NCI-H1694 (cell line): ENCODE data around the gene FGD5.
"Not testable (repeated sequence)": the region's sequence is repeated elsewhere in the genome, so short reads cannot be mapped to it uniquely, and the experiment has no call there.

Experiments used
- DNase-seq: peaks from one replicate; lab custom pipeline; 2025; lab: John Stamatoyannopoulos, UW

Gene FGD5

GRCh38 chr3:14806641-14807263 lies 12.0 kb upstream of the FGD5 start:
- no peak for DNase-seq

GRCh38 chr3:14808025-14808424 lies 10.7 kb upstream of the FGD5 start:
- no peak for DNase-seq

GRCh38 chr3:14808502-14809266 lies 10.1 kb upstream of the FGD5 start:
- no peak for DNase-seq

- not testable (repeated sequence) for DNase-seq
Observed at GRCh38 chr3:14809611-14810010, 9.2 kb upstream of the FGD5 start.

DNA sequence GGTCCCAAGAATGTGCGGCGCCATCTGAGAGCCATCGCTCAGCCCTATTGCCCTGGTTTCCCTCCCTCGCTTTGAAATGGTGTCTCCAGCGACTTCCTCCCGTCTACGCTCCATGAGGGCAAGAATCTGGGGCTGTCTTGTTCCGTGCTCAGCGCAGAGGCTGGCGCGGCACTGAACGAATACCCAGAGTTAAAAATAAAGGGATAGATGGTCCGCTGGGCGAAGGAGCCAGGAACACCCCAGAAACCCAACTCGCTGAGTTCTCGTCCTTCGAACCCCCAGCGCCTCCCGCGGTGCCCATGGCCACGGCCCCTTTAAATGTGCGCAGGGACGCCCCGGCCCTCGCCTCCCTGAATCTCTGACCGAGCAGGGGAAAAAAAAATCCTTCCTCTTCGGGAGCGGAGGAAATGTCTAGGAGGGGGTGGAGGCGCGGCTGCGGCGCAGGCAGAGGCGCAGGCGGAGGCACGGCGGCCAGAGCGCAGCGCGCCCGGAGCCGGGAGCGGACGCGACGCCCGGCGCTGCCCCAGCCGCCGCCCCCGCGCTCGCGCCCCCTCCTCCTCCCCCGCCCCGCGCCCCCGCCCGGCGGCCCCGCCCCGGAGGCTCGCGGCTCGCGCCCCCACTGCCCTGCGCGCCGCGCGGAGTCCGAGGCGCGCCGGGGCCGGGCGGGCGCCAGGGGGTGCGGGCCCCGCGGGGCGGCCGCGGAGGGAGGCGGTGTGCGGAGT lies 8.5 kb upstream of the FGD5 start:
- no peak for DNase-seq

DNA sequence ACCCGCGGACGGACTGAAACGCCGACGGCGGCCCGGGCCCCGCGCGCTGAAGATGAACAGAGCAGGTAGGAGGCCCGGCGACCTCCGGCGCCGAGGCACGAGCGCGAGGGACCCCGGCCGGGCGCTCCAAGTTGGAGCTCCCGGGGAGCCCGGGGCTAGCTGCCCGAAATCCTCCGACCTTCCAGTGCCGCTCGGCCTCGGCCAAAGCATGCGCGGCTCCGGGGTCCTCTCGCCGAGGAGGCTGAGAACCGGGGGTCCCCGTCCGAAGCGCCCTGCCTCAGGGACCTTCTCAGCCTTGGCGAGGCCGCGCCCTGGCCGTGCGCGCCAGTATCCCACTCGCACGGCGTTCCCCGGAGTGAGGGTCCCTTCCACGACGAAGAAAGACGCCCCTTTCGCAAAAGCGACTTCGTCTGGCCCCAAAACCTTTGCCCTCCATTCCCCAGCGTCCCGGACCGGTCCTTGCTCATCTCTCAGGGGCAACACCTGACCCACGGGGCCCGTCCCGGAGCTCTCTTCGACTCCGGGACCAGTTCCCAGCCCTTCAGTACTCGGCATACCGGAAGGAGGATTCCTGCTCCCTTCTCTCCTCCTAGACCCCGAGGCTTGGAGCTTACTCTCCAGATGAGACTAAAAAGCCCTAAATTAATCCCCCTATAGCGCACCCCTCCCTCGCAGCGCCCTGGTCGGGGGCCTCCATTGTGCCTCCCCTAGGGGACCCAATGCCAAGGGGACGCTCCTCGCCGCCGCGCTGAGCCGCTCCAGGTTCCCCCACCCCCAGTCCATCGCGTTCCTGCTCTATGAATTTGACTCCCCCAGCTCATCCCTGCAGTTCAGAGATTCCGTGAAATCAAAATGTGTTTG lies 7.7 kb upstream of the FGD5 start:
- no peak for DNase-seq

- no peak for DNase-seq
Observed at GRCh38 chr3:14811684-14812083, 7.1 kb upstream of the FGD5 start.

DNA sequence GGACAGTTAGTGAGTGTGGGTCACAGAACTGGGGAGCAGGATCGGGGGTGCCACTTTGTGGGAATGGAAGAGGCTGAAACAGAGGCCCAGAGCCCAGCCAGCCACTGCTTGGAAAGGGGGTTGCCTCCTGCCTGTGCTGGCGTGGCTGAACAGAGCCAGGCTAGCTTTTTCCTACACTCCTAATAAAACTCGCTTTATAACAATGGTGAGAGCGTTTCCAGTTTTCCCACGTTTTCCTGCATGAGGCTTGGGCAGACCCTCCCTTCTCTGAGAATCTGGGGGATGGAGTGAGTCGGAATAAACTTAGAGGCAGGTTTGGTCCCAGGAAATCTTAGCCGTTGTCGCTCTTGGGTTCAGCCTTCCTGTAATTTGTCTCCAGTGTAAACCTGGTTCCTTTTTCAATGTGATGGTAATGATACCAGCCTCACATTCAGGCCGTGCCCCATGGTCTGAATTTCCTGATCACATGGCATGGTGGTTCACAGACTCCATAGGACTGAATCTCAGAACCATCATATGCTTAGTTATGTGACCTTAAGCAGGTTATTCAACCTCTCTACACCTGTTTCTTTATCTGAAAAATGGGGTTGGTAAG lies 6.5 kb upstream of the FGD5 start:
- no peak for DNase-seq

DNA sequence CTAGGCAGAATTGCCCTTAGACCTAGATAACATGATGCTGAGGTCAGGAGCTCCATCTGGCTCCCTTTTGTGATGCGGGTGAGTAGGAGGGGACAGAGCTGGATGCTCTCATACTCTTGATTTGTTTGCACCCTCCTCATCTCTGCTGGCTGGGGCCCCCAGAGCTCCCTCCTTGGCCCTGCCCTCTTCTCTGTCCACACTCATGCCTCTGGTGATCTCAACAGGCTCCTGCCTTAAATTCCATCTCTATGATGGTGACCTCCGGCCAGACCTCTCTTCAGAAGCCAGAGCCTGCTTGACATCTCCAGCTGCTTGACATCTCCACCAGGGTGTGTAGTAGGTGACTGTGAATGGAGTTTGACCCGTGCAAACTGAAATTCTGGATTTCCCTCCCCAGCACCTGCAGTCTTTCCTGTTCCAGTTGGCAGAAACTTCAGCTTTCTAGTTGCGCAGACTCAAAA lies 4.3 kb upstream of the FGD5 start:
- no peak for DNase-seq

- no peak for DNase-seq
Observed at GRCh38 chr3:14816359-14816758, 2.4 kb upstream of the FGD5 start.

DNA sequence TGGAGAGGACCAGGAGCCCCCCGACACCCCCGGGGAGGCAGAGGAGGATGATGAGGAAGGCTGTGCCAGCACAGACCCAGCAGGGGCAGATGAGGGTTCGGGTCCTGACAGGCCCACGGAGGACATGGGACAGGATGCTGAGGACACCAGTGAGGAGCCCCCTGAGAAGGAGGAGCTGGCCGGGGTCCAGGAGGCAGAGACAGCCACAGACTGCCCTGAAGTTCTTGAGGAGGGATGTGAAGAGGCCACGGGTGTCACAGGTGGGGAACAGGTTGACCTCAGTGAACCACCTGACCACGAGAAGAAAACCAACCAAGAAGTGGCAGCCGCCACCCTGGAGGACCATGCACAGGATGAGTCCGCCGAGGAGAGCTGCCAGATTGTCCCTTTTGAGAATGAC lies 909 bp downstream of the FGD5 start:
- no peak for DNase-seq

GRCh38 chr3:14820156-14820555 lies 1.4 kb downstream of the FGD5 start:
- no peak for DNase-seq

DNA sequence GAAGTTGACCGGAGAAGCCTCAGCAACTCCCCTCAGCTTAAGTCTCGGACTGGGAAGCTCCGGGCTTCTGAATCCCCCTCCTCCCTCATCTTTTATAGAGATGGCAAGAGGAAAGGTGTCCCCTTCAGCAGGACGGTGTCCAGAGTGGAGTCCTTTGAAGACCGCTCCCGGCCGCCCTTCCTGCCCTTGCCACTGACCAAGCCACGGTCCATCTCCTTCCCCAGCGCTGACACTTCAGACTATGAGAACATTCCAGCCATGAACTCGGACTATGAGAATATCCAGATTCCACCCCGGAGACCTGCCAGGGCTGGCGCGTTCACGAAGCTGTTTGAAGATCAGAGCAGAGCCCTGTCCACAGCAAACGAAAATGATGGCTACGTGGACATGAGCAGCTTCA lies 2.4 kb downstream of the FGD5 start:
- DNase-seq, result no peak

DNA sequence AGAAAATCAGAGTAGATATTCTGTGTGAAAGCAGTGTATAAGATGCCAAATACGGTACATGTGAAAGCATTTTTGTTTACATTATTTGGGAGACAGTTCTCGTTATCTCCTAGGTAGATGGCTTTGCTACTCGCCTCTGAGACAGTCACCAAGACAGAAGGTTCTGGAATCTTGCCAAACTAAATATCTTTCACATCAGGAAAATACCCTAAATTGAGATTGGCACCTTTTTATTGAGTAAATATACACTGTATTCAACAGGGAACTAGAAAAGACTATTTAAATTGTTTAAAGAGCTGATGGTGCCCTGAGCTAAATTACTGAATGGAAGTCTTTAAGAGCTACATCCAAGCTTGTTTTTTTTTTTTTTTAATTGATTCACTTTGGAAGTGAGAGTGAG lies 3.4 kb downstream of the FGD5 start:
- DNase-seq, result no peak

- DNase-seq, result no peak
Observed at GRCh38 chr3:14822670-14823390, 4.1 kb downstream of the FGD5 start.

GRCh38 chr3:14823393-14823792 lies 4.6 kb downstream of the FGD5 start:
- no peak for DNase-seq

GRCh38 chr3:14823910-14824629 lies 5.3 kb downstream of the FGD5 start:
- no peak for DNase-seq

- no peak for DNase-seq
Observed at GRCh38 chr3:14824646-14825045, 5.9 kb downstream of the FGD5 start.

DNA sequence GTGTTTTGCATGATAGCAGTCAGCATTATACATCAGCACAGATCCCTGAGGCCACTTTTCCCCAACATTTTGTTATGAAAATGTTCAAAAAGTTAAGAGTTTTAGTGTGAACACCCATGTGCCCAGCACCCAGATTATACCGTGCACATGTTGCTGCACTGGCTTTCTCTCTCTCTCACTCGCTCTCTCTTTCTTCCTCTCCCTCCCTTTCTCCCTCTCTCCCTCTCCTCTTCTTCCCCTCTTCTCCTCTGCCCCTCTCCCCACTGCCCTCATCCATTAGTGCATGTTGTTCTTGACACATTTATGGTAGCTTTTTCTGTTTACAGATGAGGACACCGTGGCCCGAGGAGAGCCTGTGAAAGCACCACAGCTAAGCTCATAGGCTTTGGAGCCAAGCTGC lies 7.3 kb downstream of the FGD5 start:
- no peak for DNase-seq

DNA sequence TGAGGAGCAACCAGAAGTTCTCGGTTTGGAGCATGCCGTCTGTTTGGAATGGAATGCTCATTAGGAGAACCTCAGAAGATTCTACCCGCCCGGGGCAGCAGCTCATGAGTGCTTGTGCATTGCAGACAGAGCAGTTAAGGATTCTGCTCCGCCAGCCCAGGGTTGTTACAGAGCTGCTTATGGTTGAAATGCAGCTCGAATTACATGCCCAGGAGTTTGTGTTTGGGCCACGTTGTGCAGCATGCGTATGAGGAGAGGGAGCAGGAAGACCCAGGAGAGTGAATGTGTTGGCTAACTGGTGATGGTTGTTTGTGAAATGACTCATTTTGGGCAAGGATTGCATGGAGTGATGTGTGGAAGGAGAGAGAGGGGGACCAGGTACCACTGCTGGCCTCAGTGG lies 9.0 kb downstream of the FGD5 start:
- DNase-seq, result no peak
